ENCODE measurements around the gene GRIA3.

The GRIA3 gene

DNA sequence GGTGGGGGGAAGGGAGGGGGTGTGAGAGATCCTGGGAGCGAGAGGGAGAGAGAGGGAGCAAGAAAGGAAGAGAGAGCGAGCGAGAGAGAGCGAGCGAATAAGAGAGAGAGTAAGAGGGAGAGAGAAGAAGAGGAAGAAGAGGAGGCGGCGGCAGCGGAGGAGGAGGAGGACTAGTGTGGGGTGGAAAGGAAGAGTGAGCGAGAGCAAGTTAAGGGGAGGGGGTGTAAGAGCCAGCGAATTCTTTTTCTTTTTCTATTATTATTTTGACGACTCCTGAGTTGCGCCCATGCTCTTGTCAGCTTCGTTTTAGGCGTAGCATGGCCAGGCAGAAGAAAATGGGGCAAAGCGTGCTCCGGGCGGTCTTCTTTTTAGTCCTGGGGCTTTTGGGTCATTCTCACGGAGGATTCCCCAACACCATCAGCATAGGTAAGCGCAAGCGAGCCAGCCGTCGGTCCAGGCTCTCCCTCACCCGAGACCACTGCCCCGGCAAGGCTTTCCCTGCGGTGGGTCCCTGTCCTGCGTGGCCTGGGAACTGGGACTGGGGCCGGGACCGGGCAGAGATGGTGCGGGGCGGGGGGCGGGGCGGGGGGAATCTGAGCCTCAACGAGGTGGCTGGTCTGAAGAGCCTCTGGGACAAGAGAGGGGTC, at the start of gene GRIA3:
Gene GRIA3, plus strand, starts transcription at position 60 of the 647 bp plus-strand sequence. Its CDS starts 258 bp downstream, at position 318.
- no peak for DNase-seq

- DNase-seq = no peak
Observed at GRCh38 chrX:123138473-123138872, 45.6 kb upstream of the GRIA3 start.

DNA sequence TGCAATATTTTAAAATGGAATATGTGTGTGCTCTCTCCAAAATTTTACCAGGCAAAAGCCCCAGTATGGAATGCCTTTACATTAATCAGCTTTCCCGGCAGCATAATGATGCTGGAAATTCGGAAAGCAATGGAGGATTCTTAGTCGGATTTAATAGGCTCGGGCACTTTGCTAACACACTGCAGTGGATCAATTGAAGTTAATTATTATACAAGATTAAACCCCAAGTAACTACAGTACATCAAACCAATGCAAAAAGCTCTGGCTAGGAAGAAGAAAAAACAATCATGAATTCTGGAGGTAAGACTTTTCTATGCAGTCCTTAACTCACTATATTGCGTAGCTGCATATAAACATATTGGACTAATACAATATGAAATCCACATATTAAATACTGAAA, 43.6 kb upstream of the GRIA3 start:
- DNase-seq = no peak

DNA sequence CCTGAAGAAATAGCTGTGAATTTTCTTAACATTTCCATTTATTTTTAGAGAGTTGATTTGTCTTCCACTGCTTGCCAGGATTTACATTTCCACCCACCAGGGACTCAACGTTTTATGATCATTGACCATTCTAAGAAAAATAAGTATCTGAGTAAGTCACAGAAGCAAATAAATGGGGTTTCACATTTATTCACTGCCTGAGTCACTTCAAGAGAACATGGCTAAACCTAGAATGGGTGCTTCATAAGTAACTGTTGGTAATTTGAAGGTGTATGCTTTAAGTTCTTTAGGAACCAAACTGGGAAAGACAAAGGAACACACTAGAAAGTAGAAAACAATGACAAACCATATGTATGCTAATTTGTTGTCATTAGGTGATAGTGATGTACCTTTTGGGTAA, 43.2 kb upstream of the GRIA3 start:
- no peak for DNase-seq

GRCh38 chrX:123153846-123154335, 30.2 kb upstream of the GRIA3 start:
- DNase-seq = no peak

DNA sequence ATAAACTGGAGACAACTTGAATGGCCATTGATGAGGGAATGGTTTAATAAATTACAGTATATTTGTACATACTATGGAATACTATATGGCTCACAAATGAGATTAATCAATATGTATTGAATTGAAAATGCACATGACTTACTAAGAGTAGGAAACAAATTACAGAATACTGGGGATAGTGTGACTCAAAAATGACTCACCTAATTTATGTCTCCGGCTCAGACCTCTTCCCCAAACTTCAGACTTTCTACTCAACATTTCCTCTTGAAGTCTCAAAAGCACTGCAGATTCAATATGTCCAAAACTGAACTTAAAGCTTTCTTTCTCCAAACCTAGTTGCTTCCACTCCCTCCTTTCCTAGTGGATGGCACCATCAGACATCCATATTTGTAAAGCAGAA, 28.8 kb upstream of the GRIA3 start:
- DNase-seq = no peak

DNA sequence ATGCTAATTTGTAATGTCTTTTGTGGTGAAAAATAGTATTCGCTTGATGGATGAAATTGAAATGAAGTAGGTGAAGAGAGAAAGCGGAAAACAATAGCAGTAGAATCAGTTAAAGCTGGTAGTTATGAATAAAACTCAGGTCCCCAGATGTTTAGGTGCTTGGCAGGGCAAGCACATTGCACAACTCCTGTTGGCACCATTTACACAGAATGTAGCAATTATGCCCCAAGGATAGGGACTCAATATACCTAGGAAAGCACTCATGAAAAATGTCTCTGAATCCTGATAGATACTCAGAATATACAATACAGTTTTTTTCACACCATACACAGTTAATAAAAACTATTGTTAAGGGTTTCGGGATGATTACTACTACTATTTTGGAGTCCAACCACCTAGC, 26.5 kb upstream of the GRIA3 start:
- no peak for DNase-seq

DNA sequence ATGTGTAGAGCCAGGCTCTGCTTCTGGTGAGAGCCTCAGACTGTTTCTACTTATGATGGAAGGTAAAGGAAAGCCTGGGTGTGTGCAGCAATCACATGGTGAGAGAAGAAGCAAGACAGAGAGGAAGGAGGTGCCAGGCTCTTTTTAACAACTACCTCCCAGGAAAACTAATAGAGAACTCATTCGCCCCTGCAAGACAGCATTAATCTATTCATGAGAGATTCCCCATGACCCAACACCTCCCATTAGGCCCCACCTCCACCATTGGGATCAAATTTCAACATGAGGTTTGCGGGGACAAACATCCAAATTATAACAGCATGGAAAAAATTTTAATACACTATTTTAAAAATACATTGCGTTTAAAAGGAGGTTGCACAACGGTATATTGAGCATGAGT, 24.7 kb upstream of the GRIA3 start:
- no peak for DNase-seq

DNA sequence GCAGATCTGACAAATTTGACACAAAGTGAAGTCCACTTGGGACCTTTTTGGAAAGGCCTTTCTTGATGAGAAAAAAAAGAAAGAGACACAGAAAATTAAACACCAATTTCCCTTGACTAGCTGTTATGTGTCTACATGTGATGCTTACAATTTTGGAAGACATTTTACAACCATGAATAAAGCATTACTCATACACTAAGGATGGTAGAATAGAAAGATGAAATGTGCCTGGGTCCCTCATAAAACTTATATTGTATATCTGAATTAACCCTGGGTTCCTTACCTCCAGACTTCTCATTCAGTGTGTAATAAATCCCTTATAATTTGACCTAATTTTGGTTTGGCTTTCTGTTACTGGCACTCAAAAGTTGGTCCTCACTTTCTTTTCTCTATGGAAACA, 16.5 kb upstream of the GRIA3 start:
- no peak for DNase-seq

GRCh38 chrX:123169247-123169901, 14.7 kb upstream of the GRIA3 start:
- no peak for DNase-seq

- no peak for DNase-seq
Observed at GRCh38 chrX:123170546-123170945, 13.5 kb upstream of the GRIA3 start.

- DNase-seq = no peak
Observed at GRCh38 chrX:123171781-123172180, 12.3 kb upstream of the GRIA3 start.

GRCh38 chrX:123172869-123173268, 11.2 kb upstream of the GRIA3 start:
- no peak for DNase-seq

- peak in 1 of 2 experiments; percentile 26 for DNase-seq
Observed at GRCh38 chrX:123173833-123174232, 10.2 kb upstream of the GRIA3 start.

DNA sequence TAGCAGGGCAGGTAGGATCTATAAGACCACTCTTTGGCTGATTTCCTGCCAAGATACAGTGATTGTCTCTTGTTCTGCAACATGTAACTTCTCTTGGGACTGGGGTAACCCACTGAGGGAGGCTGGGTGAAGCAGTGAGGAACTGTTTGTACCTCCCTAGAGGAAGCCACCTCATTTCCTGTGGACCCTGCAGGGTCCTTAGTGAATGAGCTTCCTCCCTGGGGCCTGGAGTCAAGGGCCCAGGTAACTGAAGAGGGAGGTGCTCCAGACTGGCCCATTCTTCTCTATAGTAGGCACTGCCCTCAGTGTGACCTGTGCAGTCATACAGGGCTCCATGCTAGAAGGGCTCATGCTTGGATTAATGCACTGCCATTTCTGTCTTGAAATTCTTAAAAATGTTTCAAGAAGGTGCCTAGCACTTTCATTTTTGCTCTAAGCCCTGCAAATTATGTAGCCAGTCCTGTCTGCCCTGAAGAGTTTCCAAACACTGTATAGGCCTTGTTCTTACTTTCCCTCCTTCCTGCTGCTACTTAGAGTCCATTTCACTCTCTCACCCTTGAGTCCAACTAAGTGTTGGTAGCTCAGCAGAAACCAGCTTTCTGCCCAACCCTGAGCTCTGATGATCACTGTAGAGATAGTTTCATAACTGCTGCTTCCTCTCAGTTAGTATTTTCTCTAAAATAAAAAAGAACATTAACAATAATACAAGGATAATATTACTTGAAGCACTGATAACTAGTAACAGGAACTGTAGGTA, 8.5 kb upstream of the GRIA3 start:
- DNase-seq = no peak

GRCh38 chrX:123181233-123181914, 2.7 kb upstream of the GRIA3 start:
- DNase-seq = no peak

- DNase-seq = no peak
Observed at GRCh38 chrX:123184866-123185276, 793 bp downstream of the GRIA3 start.

DNA sequence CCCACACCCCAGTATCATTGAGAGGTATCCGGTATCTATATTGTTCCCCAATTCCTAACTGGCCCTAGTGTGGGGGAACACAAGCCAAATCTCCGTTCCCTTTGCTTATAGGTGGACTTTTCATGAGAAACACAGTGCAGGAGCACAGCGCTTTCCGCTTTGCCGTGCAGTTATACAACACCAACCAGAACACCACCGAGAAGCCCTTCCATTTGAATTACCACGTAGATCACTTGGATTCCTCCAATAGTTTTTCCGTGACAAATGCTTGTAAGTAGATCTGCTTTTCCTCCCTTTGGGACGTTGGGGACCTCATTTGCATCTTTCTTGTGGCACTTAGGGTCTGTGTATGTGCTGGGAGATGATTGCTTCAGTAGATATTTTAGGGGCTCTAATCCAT, 1.6 kb downstream of the GRIA3 start:
- no peak for DNase-seq

- DNase-seq = no peak
Observed at GRCh38 chrX:123186801-123187200, 2.7 kb downstream of the GRIA3 start.

GRCh38 chrX:123188081-123188480, 4.0 kb downstream of the GRIA3 start:
- no peak for DNase-seq

- no peak for DNase-seq
Observed at GRCh38 chrX:123189338-123189737, 5.3 kb downstream of the GRIA3 start.

DNA sequence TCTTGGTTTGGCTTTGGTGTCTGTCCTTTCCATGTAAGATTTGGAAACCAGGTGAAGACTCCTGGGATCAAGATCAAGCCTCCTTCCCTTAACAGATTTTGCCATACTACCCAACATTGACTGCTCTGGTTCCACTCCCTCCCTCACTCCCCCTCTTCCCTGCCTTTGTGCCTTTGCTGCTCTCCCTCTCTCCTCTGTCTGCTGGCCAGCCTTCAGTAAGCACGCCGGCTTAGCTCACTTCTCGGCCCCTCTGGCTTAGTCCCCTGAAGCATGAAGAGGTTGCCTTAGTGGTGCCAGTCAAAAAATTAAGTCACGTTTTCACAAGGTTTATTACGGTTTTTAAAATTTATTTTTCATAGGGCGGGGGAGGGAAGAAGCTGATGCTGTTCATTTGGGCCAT, 6.0 kb downstream of the GRIA3 start:
- no peak for DNase-seq

DNA sequence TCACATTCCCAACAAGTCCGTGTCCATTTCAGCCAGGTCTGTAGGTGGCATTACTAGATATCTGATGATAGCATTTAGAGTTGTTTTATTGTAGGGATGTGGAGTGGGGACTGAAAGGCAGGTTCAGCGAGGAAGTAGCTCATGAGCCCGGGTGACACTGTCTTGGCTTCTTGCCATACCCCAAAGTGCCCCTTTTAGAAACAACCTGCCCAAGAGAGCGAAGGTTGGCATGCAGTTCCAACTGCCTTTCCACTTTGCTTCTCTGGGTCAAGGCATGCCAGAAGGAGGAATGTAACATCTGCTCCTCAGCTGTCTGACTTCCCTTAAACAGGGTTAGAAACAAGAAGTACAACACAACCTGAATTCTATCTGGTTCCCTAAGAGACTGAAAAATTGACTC, 9.0 kb downstream of the GRIA3 start:
- DNase-seq = no peak

Measured in NCI-H526 (cell line).